HG03432 (cell line): ENCODE data around the gene ZNF471.

Experiments used
- ATAC-seq: cut with Tn5 transposase; IDR thresholded peaks from one replicate; pipeline ENCODE4 v1.9.1; 2021; ENCODE audit warnings: mild to moderate bottlenecking, moderate library complexity; ENCODE audit not compliant: unreplicated experiment

ZNF471 gene

DNA sequence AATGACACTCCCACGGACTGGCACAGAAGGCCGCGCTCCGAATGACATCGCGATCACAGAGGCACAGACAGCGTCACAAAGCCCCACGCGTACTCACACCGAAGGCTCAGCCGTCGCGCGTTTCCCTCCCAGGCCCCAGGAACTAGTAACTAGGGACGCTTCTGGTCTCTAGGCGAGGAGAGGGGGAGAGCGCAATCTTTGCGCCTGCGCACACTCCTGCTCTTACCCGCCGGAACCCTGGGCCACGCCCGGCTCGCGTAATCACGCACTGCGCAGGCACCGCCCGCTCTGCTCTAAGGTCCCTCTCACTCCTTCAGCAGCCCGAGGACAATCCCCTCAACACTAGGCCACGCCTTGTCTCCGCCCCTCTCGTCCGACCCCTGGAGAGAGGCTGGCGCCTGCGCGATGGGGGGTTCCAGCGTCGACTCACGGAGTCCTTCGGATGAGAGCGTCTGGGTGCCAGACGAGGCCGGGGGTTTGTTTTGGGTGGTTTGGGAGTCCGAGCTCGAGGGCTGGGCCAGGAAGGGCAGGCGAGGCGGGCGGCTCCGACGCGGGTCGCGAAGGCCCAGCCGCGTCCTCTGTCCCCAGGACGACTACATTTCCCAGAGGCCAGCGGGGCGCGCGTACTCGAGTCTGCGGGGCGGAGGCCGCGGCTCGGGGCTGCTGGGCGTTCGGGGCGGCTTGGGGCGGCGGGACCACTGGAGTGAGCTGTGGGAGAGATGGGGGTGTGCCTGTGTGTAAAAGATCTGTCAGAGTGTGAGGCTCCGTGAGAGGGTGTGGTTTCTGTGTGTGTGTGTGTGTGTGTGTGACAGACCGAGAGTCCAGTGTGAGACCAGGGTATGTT, at the start of gene ZNF471:
Gene ZNF471 (plus strand): TSS at position 410 of the 844 bp plus-strand sequence. CDS start 3,717 bp downstream, outside the sequence.
- peak; percentile 79 for ATAC-seq

DNA sequence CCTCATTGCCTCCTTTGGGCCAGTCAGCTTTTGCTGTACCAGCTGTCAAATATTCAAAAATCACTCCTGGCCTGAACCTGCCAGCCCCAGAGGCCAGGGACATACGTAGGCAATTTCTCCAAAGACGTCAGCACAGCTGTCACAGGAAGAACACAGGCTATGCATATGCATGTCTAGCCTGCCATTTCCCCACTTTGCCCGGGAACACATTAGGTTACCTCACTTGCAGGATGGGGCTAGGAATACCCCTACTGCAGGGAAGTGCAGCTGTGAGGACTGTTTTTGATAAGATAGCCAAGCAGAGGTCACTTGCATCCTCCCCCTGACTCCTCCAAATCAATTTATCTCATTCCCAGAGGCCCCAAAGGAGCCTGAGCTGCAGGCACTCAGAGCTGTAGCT, 33.3 kb upstream of the ZNF471 start:
- ATAC-seq, result no peak

DNA sequence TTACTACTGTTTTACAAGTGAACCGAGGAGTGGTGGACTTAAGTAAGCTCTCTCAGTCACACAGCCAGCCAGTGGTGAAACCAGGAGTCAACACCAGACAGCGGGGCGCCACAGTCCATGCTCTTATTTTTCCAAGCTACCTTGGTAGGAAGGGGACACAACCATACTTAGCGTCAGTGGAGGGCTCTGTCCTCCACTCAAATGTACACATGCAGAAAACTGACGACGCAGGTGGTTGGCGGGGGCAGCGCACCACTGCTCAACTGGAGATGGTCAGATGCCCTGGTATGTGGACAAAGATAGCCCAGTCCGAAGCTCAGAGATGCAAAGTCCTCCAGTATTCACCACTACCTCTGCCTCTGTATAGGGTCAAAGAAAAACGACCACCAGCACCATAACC, 31.6 kb upstream of the ZNF471 start:
- no peak for ATAC-seq

DNA sequence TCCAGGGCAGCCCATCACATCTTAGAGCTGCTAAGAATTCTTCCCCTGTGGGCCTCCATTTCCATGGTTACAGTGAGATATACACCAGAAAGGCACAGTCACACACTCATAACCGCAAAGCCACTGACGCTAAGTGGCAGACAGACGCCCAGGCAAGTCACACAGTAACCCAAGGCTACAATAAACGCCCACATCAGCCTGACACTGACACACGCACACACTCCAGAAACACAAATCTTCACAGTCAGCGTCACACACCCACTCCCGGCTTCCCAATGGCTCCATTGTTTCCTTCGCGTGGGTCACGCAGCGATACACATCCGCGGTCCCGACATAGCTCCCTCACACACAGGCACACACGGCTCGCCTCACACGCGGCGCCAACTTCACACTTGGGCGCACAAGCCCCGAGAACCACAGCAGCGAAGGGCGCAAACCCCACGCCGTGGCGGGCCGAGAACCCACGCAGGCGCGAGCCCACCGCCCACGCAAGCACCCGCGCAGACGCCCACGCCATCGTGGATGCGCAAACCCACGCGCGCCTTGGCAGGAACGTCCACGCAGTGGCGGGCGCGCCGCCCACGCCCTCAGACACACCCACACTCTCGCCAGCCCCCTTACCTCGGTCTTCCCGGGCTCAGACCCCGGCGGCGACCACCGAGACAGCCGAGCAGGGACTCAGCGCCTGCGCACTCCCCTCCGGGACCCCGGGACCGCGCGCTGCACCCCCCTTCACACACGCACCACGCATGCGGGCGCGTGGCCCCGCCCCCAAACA, 30.8 kb upstream of the ZNF471 start, which contains the start of gene ZNF667:
Gene ZNF667 (minus strand): TSS at position 695 of the 778 bp plus-strand sequence. CDS start 14,975 bp downstream, outside the sequence.
- ATAC-seq, result no peak

DNA sequence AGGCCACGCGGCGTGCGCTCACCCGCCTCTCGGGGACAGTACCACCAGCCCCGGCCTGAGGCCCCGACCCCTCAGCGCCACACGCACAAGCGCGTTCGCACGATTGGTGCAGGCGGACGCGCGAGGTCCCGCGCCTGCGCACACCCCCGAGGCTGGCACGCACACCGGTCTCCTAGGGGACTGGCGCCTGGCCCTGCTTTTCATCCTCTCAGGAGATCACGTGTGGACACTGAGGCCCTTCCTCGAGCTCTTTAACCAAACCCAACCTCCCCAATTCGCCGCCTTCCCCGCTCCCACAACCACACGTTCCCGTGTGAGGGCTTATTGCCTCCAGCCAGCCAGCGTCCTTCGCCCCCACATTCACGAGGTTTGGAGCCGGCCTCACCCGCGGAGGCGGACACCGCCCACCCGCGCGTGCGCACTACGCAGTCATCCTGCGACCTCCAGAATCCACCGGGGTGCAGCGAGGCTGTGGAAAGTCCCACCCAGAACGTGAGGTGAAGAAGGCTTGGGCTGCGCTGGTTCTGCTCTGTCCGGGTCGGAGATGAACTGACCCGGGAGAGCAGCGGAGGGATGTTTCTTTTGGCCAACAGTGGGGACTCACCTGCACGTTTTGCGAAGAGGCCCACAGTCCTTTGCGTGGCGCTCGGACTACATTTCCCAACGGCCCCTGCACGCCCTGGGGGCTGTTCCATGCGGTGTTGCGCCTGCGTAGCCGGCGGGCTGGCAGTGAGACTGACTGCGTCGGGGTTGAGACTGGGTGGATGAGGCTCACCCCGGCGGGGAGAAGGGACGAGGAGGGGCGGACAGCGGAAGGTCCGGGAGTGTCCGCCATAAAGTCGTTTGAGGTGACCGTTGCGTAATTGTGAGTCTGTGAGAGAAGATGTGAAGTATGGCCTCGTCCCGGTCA, 30.0 kb upstream of the ZNF471 start:
- ATAC-seq, result no peak

DNA sequence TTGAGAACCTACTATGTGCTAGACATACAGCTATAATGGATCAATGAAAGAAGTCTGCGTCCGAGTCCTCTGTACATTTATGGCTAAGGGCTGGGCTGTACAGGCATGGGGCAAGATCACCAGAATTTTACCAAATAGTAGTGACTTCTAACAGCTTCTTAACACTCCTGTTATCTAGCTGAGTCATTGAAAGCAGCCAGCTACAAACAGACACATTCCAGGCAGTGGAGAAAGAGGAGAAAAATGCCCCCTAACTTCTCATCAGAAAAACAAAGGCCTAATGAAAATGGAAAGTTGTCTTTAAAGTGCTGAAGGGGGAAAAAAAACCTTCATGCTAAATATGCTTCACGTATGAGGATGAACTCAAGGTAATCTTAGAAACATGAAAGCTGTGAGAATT, 16.3 kb upstream of the ZNF471 start:
- no peak for ATAC-seq

DNA sequence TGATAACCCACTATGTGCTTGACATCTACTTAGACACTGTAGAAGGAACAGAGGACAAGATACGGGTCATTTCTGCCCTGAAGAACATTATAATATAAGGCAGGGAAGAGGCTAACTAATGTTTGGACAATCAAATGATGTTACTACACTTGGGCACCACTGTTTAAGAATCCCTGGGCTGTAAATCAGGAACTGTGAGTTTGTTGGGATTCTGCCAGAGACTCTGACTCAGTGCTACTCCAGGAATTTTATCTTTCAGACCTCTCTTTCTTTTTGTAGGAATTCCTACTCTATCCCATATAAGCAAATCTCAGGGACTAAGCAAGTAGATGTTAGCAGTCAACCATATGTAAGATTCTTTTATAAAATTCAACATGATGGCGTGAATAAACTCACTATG, 3.1 kb upstream of the ZNF471 start:
- no peak for ATAC-seq

DNA sequence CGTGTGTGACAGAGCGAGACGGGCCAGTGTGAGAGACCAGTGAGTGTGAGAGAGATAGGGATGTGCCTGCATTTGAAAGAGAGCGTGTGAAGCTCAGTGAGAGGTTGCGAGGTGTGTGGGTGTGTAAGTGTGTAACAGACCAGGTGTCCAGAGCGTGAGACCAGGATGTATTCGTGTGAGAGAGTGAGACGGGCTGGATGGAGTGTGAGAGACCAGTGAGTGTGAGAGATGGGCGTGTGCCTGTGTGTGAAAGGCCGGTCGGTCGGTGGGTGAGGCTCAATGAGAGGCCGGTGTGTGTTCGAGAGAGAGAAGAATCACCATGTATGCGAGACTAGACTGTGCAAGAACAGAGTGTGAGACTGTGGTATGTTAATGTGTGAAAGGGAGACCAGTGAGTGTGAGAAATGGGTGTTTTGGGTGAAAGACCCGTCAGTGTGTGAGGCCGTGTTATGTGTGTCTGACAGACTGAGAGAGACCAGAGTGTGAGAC, 679 bp downstream of the ZNF471 start:
- no peak for ATAC-seq

DNA sequence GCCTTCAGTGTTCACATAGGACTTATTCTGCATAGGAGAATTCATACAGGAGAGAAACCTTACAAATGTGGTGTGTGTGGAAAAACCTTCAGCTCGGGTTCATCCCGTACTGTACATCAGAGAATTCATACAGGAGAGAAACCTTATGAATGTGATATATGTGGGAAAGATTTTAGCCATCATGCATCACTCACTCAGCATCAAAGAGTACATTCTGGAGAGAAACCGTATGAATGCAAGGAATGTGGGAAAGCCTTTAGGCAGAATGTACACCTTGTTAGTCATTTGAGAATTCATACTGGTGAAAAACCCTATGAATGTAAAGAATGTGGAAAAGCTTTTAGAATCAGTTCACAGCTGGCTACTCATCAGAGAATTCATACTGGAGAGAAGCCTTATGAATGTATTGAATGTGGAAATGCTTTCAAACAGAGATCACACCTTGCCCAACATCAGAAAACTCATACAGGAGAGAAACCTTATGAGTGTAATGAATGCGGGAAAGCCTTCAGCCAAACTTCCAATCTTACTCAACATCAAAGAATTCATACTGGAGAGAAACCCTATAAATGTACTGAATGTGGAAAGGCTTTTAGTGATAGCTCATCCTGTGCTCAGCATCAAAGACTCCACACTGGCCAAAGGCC, 17.7 kb downstream of the ZNF471 start:
- no peak for ATAC-seq

DNA sequence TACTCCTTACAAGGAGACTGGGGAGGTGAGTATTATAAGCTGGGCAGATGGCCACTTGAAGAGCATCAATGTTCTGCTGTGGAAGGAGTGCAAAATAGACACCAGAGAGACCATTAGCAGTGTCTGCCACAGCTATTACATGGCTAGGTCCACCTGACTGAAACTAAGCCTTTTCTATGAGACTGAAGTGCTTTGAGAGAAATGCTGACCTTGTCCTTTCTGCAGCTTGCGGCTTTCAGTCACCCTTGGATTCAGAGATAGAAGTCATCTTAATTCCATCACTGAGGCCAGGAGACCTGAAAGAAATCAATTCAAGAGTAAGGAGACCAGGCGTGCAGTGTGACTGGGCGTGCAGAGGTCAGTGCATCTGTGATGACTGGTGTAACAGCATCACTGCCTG, 29.8 kb downstream of the ZNF471 start:
- ATAC-seq, result no peak

DNA sequence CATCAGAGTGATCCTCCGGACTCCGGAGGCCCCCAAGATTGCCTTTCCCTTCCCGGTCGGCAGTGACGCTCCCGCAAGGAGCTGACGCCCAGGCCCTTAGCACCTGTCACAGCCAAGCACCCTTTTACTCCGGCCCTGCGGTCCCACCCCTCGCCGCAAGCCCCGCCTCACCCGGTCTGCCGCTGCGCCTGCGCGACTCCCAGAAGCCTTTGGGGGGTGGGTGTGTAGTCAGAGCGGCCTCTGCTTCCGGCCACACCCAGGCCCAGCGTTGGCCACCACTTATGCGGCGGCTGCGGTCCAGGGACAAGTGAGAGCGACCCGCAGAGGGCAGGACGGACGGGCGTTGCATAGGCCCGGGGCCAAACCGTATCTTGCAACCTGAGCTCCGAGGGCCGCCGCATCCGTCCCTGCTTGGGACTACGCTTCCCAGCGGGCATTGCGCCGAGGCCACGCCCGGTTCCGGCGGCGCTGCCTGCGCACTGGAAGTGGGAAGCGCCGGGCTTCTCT, 30.7 kb downstream of the ZNF471 start:
- ATAC-seq, result peak; percentile 88

DNA sequence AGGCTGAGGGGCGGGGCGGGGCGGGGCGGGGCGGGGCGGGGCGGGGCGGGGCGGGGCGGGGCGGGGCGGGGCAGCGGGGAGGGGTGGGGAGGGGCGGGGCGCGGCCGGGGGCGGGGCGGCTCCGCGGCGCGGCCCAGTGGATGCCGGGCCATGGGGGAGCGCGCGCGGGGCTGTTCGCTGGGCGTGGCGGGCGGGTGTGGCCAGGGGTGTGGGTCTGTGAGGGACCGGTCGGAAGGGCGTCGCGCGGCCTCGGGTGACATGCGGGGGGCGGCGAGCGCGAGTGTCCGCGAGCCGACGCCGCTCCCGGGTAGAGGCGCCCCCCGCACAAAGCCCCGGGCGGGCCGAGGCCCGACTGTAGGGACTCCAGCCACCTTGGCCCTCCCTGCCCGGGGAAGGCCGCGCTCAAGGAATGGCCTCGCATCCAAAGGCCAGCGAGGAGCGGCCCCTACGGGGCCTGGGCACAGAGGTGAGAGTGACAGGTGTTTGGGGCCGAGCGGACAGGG, 31.2 kb downstream of the ZNF471 start, which contains the start of gene ZFP28:
Gene ZFP28 (plus strand): TSS at position 188 of the 503 bp plus-strand sequence. CDS start 71 bp downstream, at position 259.
- ATAC-seq, result peak; percentile 58

DNA sequence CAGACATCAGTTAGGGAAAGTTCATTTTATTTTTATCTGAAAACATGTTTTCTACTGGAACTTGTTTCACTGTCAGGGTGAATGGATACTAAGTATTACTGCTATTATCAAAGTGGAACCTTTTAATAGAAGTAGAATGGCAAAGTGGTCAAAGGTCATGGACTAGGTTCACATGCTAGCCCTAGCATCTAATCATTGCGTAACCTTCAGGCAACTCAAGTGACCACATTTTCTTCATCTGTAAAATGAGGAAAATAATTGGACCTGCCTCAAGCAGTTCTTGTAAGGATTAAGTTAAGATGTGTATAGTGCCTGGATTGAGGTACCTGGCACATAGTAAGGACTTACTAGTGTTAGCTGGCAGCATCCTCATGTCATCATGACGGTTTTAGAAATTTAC, 36.1 kb downstream of the ZNF471 start:
- no peak for ATAC-seq

DNA sequence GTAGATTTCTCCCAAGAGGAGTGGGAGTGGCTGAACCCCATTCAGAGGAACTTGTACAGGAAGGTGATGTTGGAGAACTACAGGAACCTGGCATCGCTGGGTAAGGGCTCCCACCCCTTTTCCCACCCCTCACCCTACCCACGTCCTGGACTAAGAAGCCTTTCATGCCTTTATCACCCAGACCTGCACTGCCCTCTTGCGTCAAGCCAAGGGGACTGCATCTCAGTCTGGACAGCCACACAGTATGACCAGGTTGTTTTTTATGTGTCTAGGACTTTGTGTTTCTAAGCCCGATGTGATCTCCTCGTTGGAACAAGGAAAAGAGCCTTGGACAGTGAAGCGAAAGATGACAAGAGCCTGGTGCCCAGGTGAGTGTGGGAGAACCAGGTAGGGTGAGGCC, 39.9 kb downstream of the ZNF471 start:
- no peak for ATAC-seq

DNA sequence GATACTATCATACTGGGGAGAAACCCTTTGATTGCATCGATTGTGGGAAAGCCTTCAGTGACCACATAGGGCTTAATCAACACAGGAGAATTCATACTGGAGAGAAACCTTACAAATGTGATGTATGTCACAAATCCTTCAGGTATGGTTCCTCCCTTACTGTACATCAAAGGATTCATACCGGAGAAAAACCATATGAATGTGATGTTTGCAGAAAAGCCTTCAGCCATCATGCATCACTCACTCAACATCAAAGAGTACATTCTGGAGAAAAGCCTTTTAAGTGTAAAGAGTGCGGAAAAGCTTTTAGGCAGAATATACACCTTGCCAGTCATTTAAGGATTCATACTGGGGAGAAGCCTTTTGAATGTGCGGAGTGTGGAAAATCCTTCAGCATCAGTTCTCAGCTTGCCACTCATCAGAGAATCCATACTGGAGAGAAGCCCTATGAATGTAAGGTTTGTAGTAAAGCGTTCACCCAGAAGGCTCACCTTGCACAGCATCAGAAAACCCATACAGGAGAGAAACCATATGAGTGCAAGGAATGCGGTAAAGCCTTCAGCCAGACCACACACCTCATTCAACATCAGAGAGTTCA, 46.7 kb downstream of the ZNF471 start:
- no peak for ATAC-seq

DNA sequence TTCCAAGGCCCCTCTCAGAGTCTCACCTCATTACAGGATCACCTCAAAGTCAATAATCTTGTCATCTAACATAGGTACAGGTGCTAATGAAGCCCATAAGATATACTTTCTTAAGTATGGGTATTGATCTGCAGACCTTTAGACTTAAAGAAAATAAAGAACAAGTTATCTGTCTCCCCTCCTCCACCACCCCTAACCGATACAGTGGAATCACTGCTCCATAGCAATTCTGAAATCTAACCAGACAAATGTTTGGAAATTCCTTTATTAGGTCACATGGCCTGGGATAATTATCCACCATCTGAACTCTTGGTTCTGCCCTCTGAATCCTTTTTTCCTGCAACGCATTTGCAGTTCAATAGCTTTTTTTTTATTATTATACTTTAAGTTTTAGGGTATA, 55.1 kb downstream of the ZNF471 start:
- no peak for ATAC-seq

DNA sequence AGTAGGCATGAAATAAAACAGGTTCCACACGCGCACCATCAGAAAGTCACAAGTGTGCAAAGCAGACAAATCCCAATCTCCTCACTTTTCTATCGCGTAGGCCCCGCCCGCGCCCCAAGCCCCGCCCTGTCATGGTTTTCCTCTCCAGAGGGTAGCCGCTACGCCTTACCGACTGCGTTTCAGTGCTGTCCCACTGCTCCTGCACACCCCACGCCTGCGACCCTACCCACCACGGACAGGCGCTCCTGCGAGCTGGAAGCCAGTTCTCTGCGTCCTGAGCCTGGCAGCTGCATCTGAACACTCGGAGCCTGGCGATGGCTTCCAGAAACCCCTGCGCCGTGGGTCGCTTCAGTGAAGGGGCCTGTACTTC, 59.2 kb downstream of the ZNF471 start:
- peak; percentile 33 for ATAC-seq

DNA sequence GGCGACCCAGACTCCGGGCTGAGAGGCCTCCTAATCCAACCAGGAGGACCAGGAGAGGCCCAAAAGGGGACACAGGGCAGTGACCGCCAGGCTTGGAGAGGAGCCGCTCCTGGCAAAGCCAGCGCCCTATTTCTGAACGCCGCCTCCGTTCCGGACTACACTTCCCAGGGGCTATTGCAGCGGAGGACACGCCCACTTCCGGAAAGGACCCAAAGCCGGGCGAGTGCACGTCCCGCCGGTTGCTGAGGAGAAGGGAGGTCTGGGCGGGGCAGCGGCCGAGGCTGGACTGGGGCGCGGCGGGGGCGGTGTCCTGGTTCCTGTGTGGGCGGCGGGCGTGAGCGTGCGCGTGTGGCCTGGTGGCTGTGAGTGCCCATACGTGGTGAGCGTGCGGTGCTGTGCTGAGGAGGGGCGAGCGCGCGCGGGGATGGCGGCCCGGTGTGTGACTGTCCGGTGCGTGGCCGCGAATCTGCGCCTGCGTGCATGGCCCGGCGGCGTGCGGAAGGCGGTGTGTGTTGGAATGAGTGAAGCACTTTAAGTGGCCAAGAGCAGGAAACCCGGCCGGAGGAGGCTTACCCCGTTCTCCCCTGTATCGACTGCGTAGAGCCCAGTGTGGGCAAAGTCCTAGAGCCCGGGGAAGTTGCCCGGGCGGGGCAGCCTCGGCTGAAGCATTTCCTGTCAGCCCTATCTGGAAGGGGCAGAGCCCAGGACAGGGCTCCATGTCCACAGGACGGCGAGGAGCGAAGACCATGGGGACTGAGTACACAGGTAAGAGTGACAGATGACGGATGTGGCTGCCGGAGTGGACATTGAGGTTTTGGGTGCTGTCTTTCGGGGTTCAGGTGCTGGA, 59.8 kb downstream of the ZNF471 start, which contains the start of gene ZNF470:
Gene ZNF470 (plus strand): TSS at position 195 of the 847 bp plus-strand sequence. CDS start 2,844 bp downstream, outside the sequence.
- peak; percentile 97 for ATAC-seq
